HCT116 (cell line): ENCODE results near the gene CLDN9. TPM values are rescaled to one million over a fixed set of nuclear protein-coding genes. Genes with fewer than 3 reads are reported as not detected.

ENCODE experiments used
- ATAC-seq: fragments of 200-7000 bp; cut with Tn5 transposase; 2 replicates; pipeline ENCODE4 v1.9.1; 2020; ENCODE audit warnings: mild to moderate bottlenecking, moderate library complexity
- BruUV-seq: library from RNA; stranded (reverse); fragments of 400-500 nt; replicated peaks from 2 replicates; lab custom pipeline; 2021; lab: Mats Ljungman, UMichigan
- CTCF ChIA-PET: fragments of 300-600 bp; sonication (Branson Sonifier 250); formaldehyde crosslinking; loops from one replicate; lab custom pipeline; 2021; ENCODE audit warnings: antibody characterized with exemption; lab: Charles Lee
- POLR2A ChIA-PET: fragments of 300-600, 350-600 bp; sonication (Branson Sonifier 250); formaldehyde crosslinking; loops from one replicate; lab custom pipeline; 2021; ENCODE audit warnings: antibody characterized with exemption; lab: Charles Lee
- RAD21 ChIA-PET, 2 experiments: fragments of 300-600 bp; sonication (Branson Sonifier 250); formaldehyde crosslinking; loops; one replicate each; lab custom pipeline; 2023; ENCODE audit warnings: low total read pairs in 2 of 2; ENCODE audit not compliant: uncharacterized antibody in 2 of 2, unreplicated experiment in 2 of 2, low non-redundant PET in 1 of 2; lab: Charles Lee
- DNase-seq: peaks from one replicate; pipeline ENCODE4 v3.0.0-alpha.2; 2010; ENCODE audit warnings: low read depth, low spot score
- H2AFZ ChIP-seq: fragments of 200-600 bp; shearing (Covaris generic), sonication (generic); 2 replicates; pipeline ENCODE4 v1.6.1; 2017; ENCODE audit warnings: low read depth, mixed run types, mixed read lengths, antibody characterized with exemption, low read length; ENCODE audit not compliant: poor library complexity, severe bottlenecking
- H3K27ac ChIP-seq: 2 replicates; pipeline ENCODE4 v1.5.1; 2012; ENCODE audit warnings: low read depth, low read length
- H3K27me3 ChIP-seq: fragments of 200-600 bp; sonication (generic); 2 replicates; pipeline ENCODE4 v1.6.1; 2016; ENCODE audit warnings: mixed run types, low read length, mixed read lengths; ENCODE audit not compliant: insufficient read depth
- H3K36me3 ChIP-seq, 2 experiments: fragments of 200-500 bp in 1 of 2; fragments of 200-600 bp in 1 of 2; sonication (Bioruptor generic) in 1 of 2; sonication (generic) in 1 of 2; 2 replicates each; pipeline versions ENCODE4 v1.5.1 to v1.6.1; 2014 to 2016; ENCODE audit warnings: low read length in 2 of 2, inconsistent platforms in 1 of 2, mixed read lengths in 1 of 2, mixed run types in 1 of 2; ENCODE audit not compliant: insufficient read depth in 2 of 2, control insufficient read depth in 1 of 2
- H3K4me1 ChIP-seq, 2 experiments: fragments of 200-600 bp in 1 of 2; sonication (generic) in 1 of 2; 2 replicates each; pipeline versions ENCODE4 v1.5.1 to v1.6.1; 2012 to 2017; ENCODE audit warnings: low read length in 2 of 2, inconsistent platforms in 1 of 2, mild to moderate bottlenecking in 1 of 2, mixed read lengths in 1 of 2, mixed run types in 1 of 2, moderate library complexity in 1 of 2; ENCODE audit not compliant: insufficient read depth in 2 of 2, control insufficient read depth in 1 of 2
- H3K4me2 ChIP-seq: fragments of 200-600 bp; sonication (generic); 2 replicates; pipeline ENCODE4 v1.6.1; 2017; ENCODE audit warnings: mixed run types, low read length, mixed read lengths
- H3K4me3 ChIP-seq, 2 experiments: fragments of 200-600 bp in 1 of 2; sonication (generic) in 1 of 2; replicated peaks in 1 of 2; 2 replicates each; pipeline ENCODE4 v1.5.1; 2011 to 2016; ENCODE audit warnings: low read length in 2 of 2, control low read depth in 1 of 2, low read depth in 1 of 2, mild to moderate bottlenecking in 1 of 2, mixed read lengths in 1 of 2, mixed run types in 1 of 2
- H3K79me2 ChIP-seq: fragments of 200-600 bp; sonication (generic); 2 replicates; pipeline ENCODE4 v1.6.1; 2017; ENCODE audit warnings: mild to moderate bottlenecking, mixed run types, low read length, moderate library complexity, mixed read lengths; ENCODE audit not compliant: insufficient read depth
- H3K9ac ChIP-seq: fragments of 200-600 bp; sonication (generic); 2 replicates; pipeline ENCODE4 v1.6.1; 2016; ENCODE audit warnings: low read length, mixed read lengths
- H3K9me2 ChIP-seq: fragments of 200-600 bp; sonication (generic), shearing (Covaris generic); 2 replicates; pipeline ENCODE4 v1.6.1; 2017; ENCODE audit warnings: mixed run types, mild to moderate bottlenecking, moderate library complexity; ENCODE audit not compliant: insufficient read depth
- H3K9me3 ChIP-seq, 2 experiments: fragments of 200-500 bp in 1 of 2; fragments of 200-600 bp in 1 of 2; sonication (Bioruptor generic) in 1 of 2; sonication (generic) in 1 of 2; 2 replicates each; pipeline ENCODE4 v1.6.1; 2014 to 2017; ENCODE audit warnings: low read length in 2 of 2, mixed read lengths in 2 of 2, inconsistent platforms in 1 of 2, low read depth in 1 of 2, mild to moderate bottlenecking in 1 of 2, mixed run types in 1 of 2, moderate library complexity in 1 of 2; ENCODE audit not compliant: control insufficient read depth in 1 of 2, insufficient read depth in 1 of 2
- H4K20me1 ChIP-seq: fragments of 200-600 bp; sonication (generic), shearing (Covaris generic); 2 replicates; pipeline ENCODE4 v1.6.1; 2017; ENCODE audit warnings: mixed run types, mild to moderate bottlenecking, moderate library complexity; ENCODE audit not compliant: insufficient read depth
- CBX3 ChIP-seq: IDR thresholded peaks from 2 replicates; pipeline ENCODE4 v1.6.1; 2012; ENCODE audit warnings: low read depth
- EGR1 ChIP-seq: IDR thresholded peaks from 2 replicates; pipeline ENCODE4 v1.6.1; 2012; ENCODE audit warnings: low read depth
- EZH2 ChIP-seq: fragments of 200-600 bp; sonication (generic); IDR thresholded peaks from 2 replicates; pipeline ENCODE4 v1.6.1; 2017; ENCODE audit warnings: antibody characterized with exemption, mixed run types
- EZH2phosphoT487 ChIP-seq: fragments of 200-600 bp; IDR thresholded peaks from 2 replicates; pipeline ENCODE4 v1.6.1; 2018; ENCODE audit warnings: antibody characterized with exemption, borderline replicate concordance
- RAD21 ChIP-seq: IDR thresholded peaks from 2 replicates; pipeline ENCODE4 v1.6.1; 2012; ENCODE audit warnings: low read depth, mild to moderate bottlenecking
- SP1 ChIP-seq: IDR thresholded peaks from 2 replicates; pipeline ENCODE4 v1.6.1; 2012; ENCODE audit warnings: low read depth
- TCF7L2 ChIP-seq: IDR thresholded peaks from 2 replicates; pipeline ENCODE4 v1.7.0; 2011; ENCODE audit warnings: borderline replicate concordance, inconsistent platforms; ENCODE audit not compliant: insufficient read depth, insufficient read length; ENCODE audit errors: extremely low read depth
- ZFX ChIP-seq: fragments of 450-650 bp; IDR thresholded peaks from 2 replicates; pipeline ENCODE4 v1.6.1; 2017
- intact Hi-C: fragments of 100-400 bp; cut with micrococcal nuclease; formaldehyde crosslinking; loops from 2 replicates; pipeline ENCODE4 v1.10.0; 2022
- total RNA-seq: library from RNA; stranded (reverse); gene quantifications from one replicate; pipeline ENCODE4 v1.2.1, GENCODE V29; 2021; ENCODE audit not compliant: unreplicated experiment
- TF ChIP-seq, protein P1 (sequence below): IDR thresholded peaks from 2 replicates; pipeline ENCODE4 v1.6.1; 2012
- TF ChIP-seq, protein P2 (sequence below): IDR thresholded peaks from 2 replicates; pipeline ENCODE4 v1.6.1; 2011; ENCODE audit warnings: mild to moderate bottlenecking, low read length, moderate library complexity; ENCODE audit not compliant: insufficient replicate concordance; ENCODE audit errors: extremely low read depth

Gene CLDN9
- total RNA-seq, 1 experiment from 2014 or later: 0.76 TPM

- H3K36me3 ChIP-seq: no peaks in the 10 kb centered on the region
- H3K4me2 ChIP-seq: peak overlapping the region; percentile 32
- H4K20me1 ChIP-seq: no peaks in the 10 kb centered on the region
- no TSS peak for BruUV-seq
- H3K9ac ChIP-seq: no peak overlapping the region
- ChIA-PET RAD21 (no interaction called here), POLR2A (interaction anchor here (0.6 kb wide), 1 partner anchor 28 kb away, joined by 3 read pairs; no protein-coding TSS in a partner anchor), CTCF (interaction anchor here (0.8 kb wide), 1 partner anchor 9 kb away, joined by 3 read pairs; no protein-coding TSS in a partner anchor)
- no peaks in the 10 kb centered on the region for H3K9me2 ChIP-seq
- no peak overlapping the region for H3K27ac ChIP-seq
- intact Hi-C loops: no loop called here
- ATAC-seq (no peak), DNase-seq (no peak)
- no peak overlapping the region for H3K4me3 ChIP-seq
- TF ChIP-seq, protein P1, sequence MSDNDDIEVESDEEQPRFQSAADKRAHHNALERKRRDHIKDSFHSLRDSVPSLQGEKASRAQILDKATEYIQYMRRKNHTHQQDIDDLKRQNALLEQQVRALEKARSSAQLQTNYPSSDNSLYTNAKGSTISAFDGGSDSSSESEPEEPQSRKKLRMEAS: no peak
- TF ChIP-seq EZH2phosphoT487 (no peak), EZH2 (no peak), SP1 (no peak), EGR1 (no peak), CBX3 (no peak), TCF7L2 (no peak), ZFX (no peak), RAD21 (no peak)
- TF ChIP-seq, protein P2, sequence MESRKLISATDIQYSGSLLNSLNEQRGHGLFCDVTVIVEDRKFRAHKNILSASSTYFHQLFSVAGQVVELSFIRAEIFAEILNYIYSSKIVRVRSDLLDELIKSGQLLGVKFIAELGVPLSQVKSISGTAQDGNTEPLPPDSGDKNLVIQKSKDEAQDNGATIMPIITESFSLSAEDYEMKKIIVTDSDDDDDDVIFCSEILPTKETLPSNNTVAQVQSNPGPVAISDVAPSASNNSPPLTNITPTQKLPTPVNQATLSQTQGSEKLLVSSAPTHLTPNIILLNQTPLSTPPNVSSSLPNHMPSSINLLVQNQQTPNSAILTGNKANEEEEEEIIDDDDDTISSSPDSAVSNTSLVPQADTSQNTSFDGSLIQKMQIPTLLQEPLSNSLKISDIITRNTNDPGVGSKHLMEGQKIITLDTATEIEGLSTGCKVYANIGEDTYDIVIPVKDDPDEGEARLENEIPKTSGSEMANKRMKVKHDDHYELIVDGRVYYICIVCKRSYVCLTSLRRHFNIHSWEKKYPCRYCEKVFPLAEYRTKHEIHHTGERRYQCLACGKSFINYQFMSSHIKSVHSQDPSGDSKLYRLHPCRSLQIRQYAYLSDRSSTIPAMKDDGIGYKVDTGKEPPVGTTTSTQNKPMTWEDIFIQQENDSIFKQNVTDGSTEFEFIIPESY: no peak
- H3K27me3 ChIP-seq: no peaks in the 10 kb centered on the region
- H3K4me1 ChIP-seq: peaks cover 11 to 28% of the 10 kb centered on the region in 2 experiments
- H3K9me3 ChIP-seq: no peaks in the 10 kb centered on the region
- H2AFZ ChIP-seq: no peak overlapping the region
- H3K79me2 ChIP-seq: no peaks in the 10 kb centered on the region
Observed at GRCh38 chr16:2991566-2992261, 21.0 kb upstream of the CLDN9 start.
